K562 (cell line): ENCODE data around the gene SEMA3G.

Experiments used
- POLR2A ChIP-seq: fragments of 450-650 bp; conservative IDR thresholded peaks from 2 replicates; pipeline ENCODE4 v1.6.1; 2016
- TF ChIP-seq, protein P1 (sequence below): fragments of 200-800 bp; sonication (Bioruptor generic); IDR thresholded peaks from 2 replicates; pipeline ENCODE4 v1.6.1; 2017; ENCODE audit warnings: missing genetic modification characterization, missing compliant biosample characterization

DNA sequence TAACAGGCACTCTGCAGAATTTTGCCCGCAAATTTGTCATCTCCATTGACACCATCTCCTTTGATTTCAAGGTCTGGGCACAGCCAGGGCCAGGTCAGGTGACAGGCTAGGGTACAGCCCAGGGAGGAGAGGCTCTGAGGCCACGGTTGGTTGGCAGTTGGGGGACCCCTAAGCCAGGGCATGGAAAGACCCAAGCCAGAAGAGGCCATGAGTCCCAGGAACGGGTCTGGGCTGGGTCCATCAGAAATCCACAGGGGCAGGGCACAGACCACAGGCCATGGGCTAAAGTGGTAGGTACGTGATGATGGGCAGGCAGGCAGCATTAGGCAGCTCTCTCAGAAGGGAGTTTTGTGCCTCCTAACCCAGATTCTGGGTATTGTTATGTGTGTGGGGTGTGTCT lies 45.8 kb downstream of the SEMA3G start:
- TF ChIP-seq POLR2A: no peak
- TF ChIP-seq, protein P1, sequence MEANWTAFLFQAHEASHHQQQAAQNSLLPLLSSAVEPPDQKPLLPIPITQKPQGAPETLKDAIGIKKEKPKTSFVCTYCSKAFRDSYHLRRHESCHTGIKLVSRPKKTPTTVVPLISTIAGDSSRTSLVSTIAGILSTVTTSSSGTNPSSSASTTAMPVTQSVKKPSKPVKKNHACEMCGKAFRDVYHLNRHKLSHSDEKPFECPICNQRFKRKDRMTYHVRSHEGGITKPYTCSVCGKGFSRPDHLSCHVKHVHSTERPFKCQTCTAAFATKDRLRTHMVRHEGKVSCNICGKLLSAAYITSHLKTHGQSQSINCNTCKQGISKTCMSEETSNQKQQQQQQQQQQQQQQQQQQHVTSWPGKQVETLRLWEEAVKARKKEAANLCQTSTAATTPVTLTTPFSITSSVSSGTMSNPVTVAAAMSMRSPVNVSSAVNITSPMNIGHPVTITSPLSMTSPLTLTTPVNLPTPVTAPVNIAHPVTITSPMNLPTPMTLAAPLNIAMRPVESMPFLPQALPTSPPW (CRISPR knock-in tag): no peak
